Naive thymus-derived CD8-positive, alpha-beta T cell (primary cell): ENCODE measurements around the gene FBXL17. TPM values are rescaled to one million over a fixed set of nuclear protein-coding genes. Genes with fewer than 3 reads are reported as not detected.
"Not testable (repeated sequence)": the region's sequence is repeated elsewhere in the genome, so short reads cannot be mapped to it uniquely, and the experiment has no call there.

Source experiments
- ATAC-seq, 2 donors: fragments of 150-1000 bp; cut with Tn5 transposase in 1 of 2; sonication (Bioruptor Pico), chemical (Tn5 transposase) in 1 of 2; 1 replicate in 1 of 2; 2 replicates in 1 of 2; pipeline ENCODE4 v1.10.0; 2021; ENCODE audit warnings: mild to moderate bottlenecking in 2 of 2, moderate library complexity in 2 of 2
- POLR2A ChIA-PET: fragments of 350-600 bp; sonication (Branson Sonifier 250); formaldehyde crosslinking; loops from one replicate; lab custom pipeline; 2021; ENCODE audit warnings: antibody characterized with exemption; lab: Charles Lee
- DNase-seq, 10 donors: peaks; one replicate each; pipeline versions ENCODE4 v3.0.0 to v3.0.0-alpha.2; 2020 to 2022
- H3K27ac Mint-ChIP-seq, 10 donors: one replicate each; pipeline ENCODE4 v1.8.0; 2020 to 2022; ENCODE audit warnings: mild to moderate bottlenecking in 10 of 10, mixed read lengths in 10 of 10, moderate library complexity in 4 of 10, inconsistent platforms in 1 of 10
- H3K27me3 Mint-ChIP-seq, 5 donors: one replicate each; pipeline ENCODE4 v1.8.0; 2021 to 2022; ENCODE audit warnings: mixed read lengths in 5 of 5
- H3K36me3 Mint-ChIP-seq, 3 donors: one replicate each; pipeline ENCODE4 v1.8.0; 2020 to 2022; ENCODE audit warnings: mixed read lengths in 3 of 3, mild to moderate bottlenecking in 2 of 3, inconsistent platforms in 1 of 3
- H3K4me1 Mint-ChIP-seq, 4 donors: one replicate each; pipeline ENCODE4 v1.8.0; 2021 to 2022; ENCODE audit warnings: mixed read lengths in 4 of 4
- H3K4me3 Mint-ChIP-seq, 10 donors: one replicate each; pipeline ENCODE4 v1.8.0; 2020 to 2022; ENCODE audit warnings: mild to moderate bottlenecking in 10 of 10, mixed read lengths in 10 of 10, moderate library complexity in 6 of 10, inconsistent platforms in 1 of 10
- H3K9me3 Mint-ChIP-seq, 9 donors: one replicate each; pipeline ENCODE4 v1.8.0; 2020 to 2022; ENCODE audit warnings: mixed read lengths in 9 of 9, mild to moderate bottlenecking in 3 of 9, inconsistent platforms in 1 of 9, moderate library complexity in 1 of 9
- polyA plus RNA-seq, 3 donors: library from polyadenylated mRNA; unstranded; fragments of 300-500 nt; fragmentation: Illumina TruSeq; gene quantifications; one replicate each; pipeline ENCODE4 v1.2.3, GENCODE V29; 2021
- total RNA-seq, 8 experiments: library from RNA in 2 of 8; stranded (reverse) in 2 of 8; gene quantifications; one replicate each; pipeline ENCODE4 v1.2.3 and lab custom pipeline; 2021 to 2026

The FBXL17 gene
- total RNA-seq (10 to 100 TPM; 13.6 to 25.1 TPM), polyA plus RNA-seq (1 to 10 TPM; 4.6 to 5.0 (median 4.9) TPM), total RNA-seq (lab: John Stamatoyannopoulos, UW) (14.0 to 34.9 (median 32.5) reads per million in 6 experiments)

DNA sequence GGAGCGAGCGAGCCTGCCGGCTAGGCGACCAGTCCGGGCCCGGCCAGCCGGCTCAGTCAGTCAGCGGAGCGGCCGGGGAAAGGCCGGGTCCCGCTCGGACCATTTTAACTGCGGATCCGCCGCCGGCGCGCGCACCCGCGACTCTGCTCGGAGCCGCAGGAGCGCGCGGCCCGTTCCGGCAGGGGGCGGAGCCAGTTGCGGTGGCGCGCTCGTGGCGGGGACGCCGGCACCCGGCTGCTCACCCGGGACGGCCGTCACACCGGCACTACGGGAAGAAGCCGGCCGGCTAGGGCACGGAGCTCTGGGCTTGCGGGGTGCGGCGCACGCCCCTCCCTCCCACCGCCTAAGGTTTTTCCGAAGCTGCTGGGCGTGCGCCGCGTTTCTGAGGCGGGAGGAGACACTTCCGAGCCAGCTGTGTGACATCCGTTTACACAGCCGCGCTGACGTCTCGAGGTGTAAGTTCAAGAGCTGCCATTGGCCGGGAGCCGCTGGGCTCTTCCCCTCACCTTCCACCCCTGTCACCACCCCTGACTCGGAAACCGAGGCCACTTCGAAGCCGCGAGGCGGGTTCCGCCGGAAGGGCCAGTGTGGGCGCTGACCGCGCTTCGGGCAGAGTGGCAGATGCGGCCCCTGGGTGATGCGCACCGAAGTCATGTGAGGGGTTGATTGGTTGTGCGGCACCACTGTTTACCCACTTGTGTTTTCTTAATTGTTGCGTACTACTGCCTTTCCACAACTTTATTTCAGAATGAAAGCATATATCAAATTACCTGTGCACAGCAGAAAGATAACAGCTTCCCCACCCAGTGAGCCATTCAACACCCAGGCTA is at the start of gene FBXL17:
FBXL17 (minus strand) TSS at position 145 of the 830 bp plus-strand sequence.
- Mint-ChIP-seq H3K27ac (peak within 1 kb of the TSS; percentile 93 to 98 (median 96)), H3K4me3 (peak within 1 kb of the TSS; percentile 86 to 98 (median 92)), H3K36me3 (peaks cover 5 to 8% (median 6%) of the 10 kb centered on the region in 3 donors), H3K4me1 (peaks cover 22 to 47% (median 40%) of the 10 kb centered on the region in 4 donors), H3K27me3 (no peaks in the 10 kb centered on the region), H3K9me3 (peaks cover 0 to 6% (median 4%) of the 10 kb centered on the region in 9 donors)
- peak; percentile 68 to 78 for ATAC-seq
- peak; percentile 78 to 96 (median 92) for DNase-seq
- POLR2A ChIA-PET: interaction anchor here (0.8 to 3.5 kb wide), 6 partner anchors 10 to 1308 kb away, joined by 3 to 34 read pairs (median 8); partner anchors contain the start of genes FER, MAN2A1 and PJA2

DNA sequence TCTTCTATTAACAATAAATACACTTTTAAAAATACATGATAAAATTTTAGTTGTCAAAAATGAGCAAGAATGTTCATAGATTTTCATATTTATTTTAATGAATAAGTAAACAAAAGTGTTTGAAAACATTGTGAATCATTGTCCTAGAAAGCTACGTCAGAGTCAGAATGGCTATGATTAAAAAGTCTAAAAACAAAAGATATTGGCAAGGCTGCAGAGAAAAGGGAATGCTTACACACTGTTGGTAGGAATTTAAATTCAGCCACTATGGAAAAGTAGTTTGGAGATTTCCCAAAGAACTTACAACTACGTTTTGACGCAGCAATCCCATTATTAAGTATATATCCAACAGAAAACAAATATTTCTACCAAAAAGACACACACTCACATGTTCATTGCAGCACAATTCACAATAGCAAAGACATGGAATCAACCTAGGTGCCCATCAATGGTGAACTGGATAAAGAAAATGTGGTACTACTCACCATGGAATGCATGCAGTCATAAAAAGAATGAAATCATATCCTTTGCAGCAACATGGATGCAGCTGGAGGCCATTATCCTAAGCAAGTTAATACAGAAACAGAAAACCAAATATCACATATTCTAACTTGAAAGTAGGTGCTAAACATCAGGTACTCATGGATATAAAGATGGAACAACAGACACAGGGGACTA is 49.2 kb upstream of the FBXL17 start:
- POLR2A ChIA-PET: no interaction called here
- Mint-ChIP-seq H3K9me3 (peaks cover 0 to 8% (median 0%) of the 10 kb centered on the region in 9 donors), H3K27me3 (peaks cover 8 to 22% (median 15%) of the 10 kb centered on the region in 5 donors), H3K4me1 (peaks cover 0 to 4% (median 0%) of the 10 kb centered on the region in 4 donors), H3K36me3 (peaks cover 0 to 13% (median 3%) of the 10 kb centered on the region in 3 donors), H3K27ac (no peak overlapping the region), H3K4me3 (no peak overlapping the region)
- ATAC-seq (no peak), DNase-seq (no peak)

- ATAC-seq (no peak), DNase-seq (no peak)
- peaks cover 1 to 26% (median 16%) of the 10 kb centered on the region in 5 donors for H3K27me3 Mint-ChIP-seq
- H3K4me1 Mint-ChIP-seq: no peaks in the 10 kb centered on the region
- peaks cover 0 to 11% (median 5%) of the 10 kb centered on the region in 9 donors for H3K9me3 Mint-ChIP-seq
- H3K4me3 Mint-ChIP-seq: no peak overlapping the region
- POLR2A ChIA-PET: no interaction called here
- no peak overlapping the region for H3K27ac Mint-ChIP-seq
- peaks cover 0 to 18% (median 3%) of the 10 kb centered on the region in 3 donors for H3K36me3 Mint-ChIP-seq
These were observed 39.8 kb upstream of the FBXL17 start for GRCh38 chr5:108421713-108422112.

DNA sequence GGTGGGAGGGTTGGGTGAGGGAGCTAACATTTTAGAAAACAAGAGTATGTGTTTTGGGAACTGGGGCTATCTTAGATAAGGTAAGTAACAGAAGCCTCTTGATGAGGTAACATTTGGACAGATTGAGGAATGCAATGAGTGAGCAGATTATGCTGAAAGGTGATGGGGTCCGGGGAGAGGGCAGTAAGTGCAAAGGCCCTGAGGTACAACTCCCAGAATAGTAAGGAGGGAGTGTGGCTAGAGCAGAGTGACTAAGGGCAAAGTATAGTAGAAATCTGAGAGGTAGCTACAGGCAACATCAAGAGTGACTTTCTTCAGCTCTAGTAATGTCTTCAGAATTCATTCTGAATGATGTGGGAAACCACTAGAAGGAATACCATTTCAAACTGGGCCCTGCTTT is 38.9 kb upstream of the FBXL17 start:
- no peak overlapping the region for H3K4me3 Mint-ChIP-seq
- peaks cover 1 to 19% (median 17%) of the 10 kb centered on the region in 5 donors for H3K27me3 Mint-ChIP-seq
- peaks cover 0 to 11% (median 5%) of the 10 kb centered on the region in 3 donors for H3K36me3 Mint-ChIP-seq
- POLR2A ChIA-PET: no interaction called here
- ATAC-seq: no peak
- H3K9me3 Mint-ChIP-seq: peaks cover 0 to 11% (median 7%) of the 10 kb centered on the region in 9 donors
- no peak for DNase-seq
- no peak overlapping the region for H3K27ac Mint-ChIP-seq
- no peaks in the 10 kb centered on the region for H3K4me1 Mint-ChIP-seq

DNA sequence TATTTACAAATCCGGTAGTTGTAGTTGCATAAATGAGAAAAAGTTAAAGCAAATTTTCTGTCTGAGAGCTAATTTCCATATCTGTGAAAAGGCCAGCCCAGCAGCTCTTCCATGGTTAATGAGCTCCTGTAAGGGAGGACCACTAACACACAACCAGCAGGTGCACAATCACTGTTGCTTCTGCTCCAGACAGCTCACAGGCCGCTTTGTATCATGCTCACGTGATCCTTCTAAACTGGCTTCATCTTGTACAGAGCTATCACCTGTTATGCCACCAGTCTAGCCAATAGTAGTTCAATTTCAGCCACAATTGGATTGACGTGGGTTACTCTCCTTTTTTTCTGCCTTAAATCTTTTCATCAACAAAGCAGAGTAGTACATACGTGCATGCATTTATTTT is 38.3 kb upstream of the FBXL17 start:
- ATAC-seq: no peak
- H3K9me3 Mint-ChIP-seq: peaks cover 0 to 11% (median 7%) of the 10 kb centered on the region in 9 donors
- no peak overlapping the region for H3K4me3 Mint-ChIP-seq
- peaks cover 0 to 11% (median 5%) of the 10 kb centered on the region in 3 donors for H3K36me3 Mint-ChIP-seq
- POLR2A ChIA-PET: no interaction called here
- H3K27me3 Mint-ChIP-seq: peaks cover 1 to 20% (median 11%) of the 10 kb centered on the region in 5 donors
- no peak overlapping the region for H3K27ac Mint-ChIP-seq
- no peaks in the 10 kb centered on the region for H3K4me1 Mint-ChIP-seq
- DNase-seq: no peak

DNA sequence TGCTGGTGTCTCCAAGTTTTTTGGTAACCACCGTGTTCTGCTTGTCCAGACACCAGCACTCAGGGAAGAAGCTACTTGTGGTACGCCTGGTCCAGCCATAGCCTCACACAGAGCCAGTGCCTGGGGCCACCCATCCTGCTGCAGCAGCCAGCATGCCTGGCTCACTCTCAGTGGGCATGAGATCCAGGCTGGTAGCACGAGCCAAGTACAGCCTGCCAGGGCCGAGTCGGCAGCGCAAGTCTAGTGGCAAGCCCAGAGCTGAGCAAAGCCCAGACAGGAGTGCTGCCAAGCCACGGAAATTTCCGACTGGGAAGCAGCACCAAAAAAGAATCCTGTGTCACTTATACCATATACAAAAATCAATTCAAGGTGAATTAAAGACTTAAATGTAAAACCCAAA is 36.3 kb upstream of the FBXL17 start:
- POLR2A ChIA-PET: no interaction called here
- no peak for DNase-seq
- Mint-ChIP-seq H3K4me3 (no peak overlapping the region), H3K27me3 (peaks cover 5 to 19% (median 10%) of the 10 kb centered on the region in 5 donors), H3K27ac (no peak overlapping the region), H3K36me3 (peaks cover 0 to 11% (median 5%) of the 10 kb centered on the region in 3 donors), H3K9me3 (peaks cover 0 to 11% (median 2%) of the 10 kb centered on the region in 9 donors), H3K4me1 (no peaks in the 10 kb centered on the region)
- ATAC-seq: no peak

DNA sequence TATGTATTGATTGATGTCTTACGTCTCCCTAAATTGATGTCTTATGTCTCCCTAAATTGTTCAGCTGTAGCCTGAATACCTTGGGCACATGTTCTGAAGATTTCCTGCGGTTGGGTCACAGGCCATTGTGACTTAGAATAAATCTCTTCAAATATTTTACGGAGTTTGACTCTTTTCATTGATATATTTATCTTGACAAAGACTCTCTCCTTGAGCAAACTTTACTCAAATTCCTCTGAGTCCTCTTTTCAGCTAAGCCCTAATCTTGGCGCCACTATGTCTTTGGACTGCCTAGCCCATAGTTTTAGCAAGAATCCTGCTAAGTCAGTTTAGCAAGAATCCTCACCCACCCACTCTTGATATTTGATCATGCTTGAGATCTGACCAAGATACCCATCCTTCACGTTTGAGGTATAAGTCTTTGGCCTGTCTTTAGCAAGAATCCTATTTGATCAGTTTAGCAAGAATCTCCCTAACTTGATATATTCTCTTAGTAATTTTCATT is 35.3 kb upstream of the FBXL17 start:
- Mint-ChIP-seq H3K9me3 (peaks cover 0 to 11% (median 2%) of the 10 kb centered on the region in 9 donors), H3K36me3 (peaks cover 0 to 11% (median 5%) of the 10 kb centered on the region in 3 donors), H3K4me3 (no peak overlapping the region), H3K27me3 (peaks cover 5 to 19% (median 10%) of the 10 kb centered on the region in 5 donors), H3K4me1 (no peaks in the 10 kb centered on the region), H3K27ac (no peak overlapping the region)
- POLR2A ChIA-PET: no interaction called here
- no peak for DNase-seq
- no peak for ATAC-seq

- DNase-seq (no peak), ATAC-seq (no peak)
- Mint-ChIP-seq H3K4me3 (no peak overlapping the region), H3K9me3 (peaks cover 0 to 11% (median 2%) of the 10 kb centered on the region in 9 donors), H3K27ac (no peak overlapping the region), H3K36me3 (peaks cover 0 to 11% (median 5%) of the 10 kb centered on the region in 3 donors), H3K27me3 (peaks cover 5 to 19% (median 10%) of the 10 kb centered on the region in 5 donors), H3K4me1 (no peaks in the 10 kb centered on the region)
- POLR2A ChIA-PET: no interaction called here
These were observed 33.8 kb upstream of the FBXL17 start for GRCh38 chr5:108415726-108416125.

DNA sequence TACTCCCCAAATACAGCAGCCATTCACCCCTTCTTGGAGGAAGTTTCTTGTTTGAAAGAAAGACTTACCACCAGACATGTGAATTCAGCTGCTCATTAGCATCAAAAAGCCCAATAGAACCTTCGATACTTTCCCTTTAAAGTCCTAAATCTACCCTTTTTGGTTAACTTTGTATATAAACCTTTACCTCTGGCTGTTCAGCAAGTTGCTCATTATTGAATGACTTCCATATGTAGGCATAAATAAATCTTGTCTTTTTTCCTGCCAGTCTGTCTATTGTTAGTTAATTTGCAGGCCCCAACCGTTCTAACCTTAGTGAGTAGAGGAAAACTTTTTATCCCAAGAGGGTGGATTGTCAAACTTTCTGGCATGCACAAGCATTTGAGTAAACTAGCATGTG is 27.9 kb upstream of the FBXL17 start:
- ATAC-seq (no peak), DNase-seq (no peak)
- POLR2A ChIA-PET: no interaction called here
- no peaks in the 10 kb centered on the region for H3K36me3 Mint-ChIP-seq
- no peak overlapping the region for H3K27ac Mint-ChIP-seq
- H3K9me3 Mint-ChIP-seq: peaks cover 0 to 8% (median 3%) of the 10 kb centered on the region in 9 donors
- peaks cover 0 to 10% (median 1%) of the 10 kb centered on the region in 5 donors for H3K27me3 Mint-ChIP-seq
- no peak overlapping the region for H3K4me3 Mint-ChIP-seq
- H3K4me1 Mint-ChIP-seq: no peaks in the 10 kb centered on the region

GRCh38 chr5:108405201-108405600 is 23.3 kb upstream of the FBXL17 start:
- POLR2A ChIA-PET: not testable (repeated sequence)

DNA sequence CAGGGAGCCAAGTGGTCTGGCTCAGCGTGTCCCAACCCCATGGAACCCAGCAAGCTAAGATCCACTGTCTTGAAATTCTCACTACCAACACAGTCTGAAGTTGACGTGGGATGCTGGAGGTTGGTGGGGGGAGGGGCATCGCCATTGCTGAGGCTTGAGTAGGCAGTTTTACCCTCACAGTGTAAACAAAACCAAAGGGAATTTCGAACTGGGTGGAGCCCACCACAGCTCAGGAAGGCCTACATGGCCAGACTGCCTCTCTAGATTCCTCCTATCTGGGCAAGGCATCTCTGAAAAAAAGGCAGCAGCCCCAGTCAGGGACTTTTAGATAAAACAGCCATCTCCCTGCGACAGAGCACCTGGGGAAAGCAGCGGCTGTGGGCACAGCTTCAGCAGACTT is 17.1 kb upstream of the FBXL17 start:
- H3K27me3 Mint-ChIP-seq: peaks cover 14 to 45% (median 19%) of the 10 kb centered on the region in 5 donors

More at GRCh38 chr5:108405201-108405600, 23.3 kb upstream of the FBXL17 start:
- H3K4me1 Mint-ChIP-seq, ATAC-seq, DNase-seq, H3K36me3 Mint-ChIP-seq, H3K4me3 Mint-ChIP-seq, H3K27ac Mint-ChIP-seq: not testable (repeated sequence)
- Mint-ChIP-seq H3K27me3 (peaks cover 14 to 41% (median 19%) of the 10 kb centered on the region in 5 donors), H3K9me3 (peaks cover 0 to 32% (median 15%) of the 10 kb centered on the region in 9 donors)

DNA sequence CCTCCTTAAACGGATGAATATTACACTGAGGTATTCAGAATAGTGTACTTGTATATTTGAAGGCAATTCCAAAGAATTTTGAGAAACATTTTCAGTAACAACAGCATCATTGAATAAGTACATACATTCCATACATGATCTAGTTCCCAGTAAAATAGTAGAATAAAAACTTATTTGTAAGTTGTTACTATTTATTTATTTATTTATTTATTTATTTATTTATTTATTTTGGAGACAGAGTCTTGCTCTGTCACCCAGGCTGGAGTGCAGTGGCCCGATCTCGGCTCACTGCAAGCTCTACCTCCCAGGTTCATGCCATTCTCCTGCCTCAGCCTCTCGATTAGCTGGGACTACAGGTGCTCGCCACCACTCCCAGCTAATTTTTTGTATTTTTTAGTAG is 14.9 kb upstream of the FBXL17 start:
- Mint-ChIP-seq H3K27me3 (peaks cover under 1 to 24% (median 8%) of the 10 kb centered on the region in 5 donors), H3K9me3 (peaks cover 0 to 11% (median 4%) of the 10 kb centered on the region in 9 donors)
- DNase-seq, H3K4me3 Mint-ChIP-seq, ATAC-seq, H3K4me1 Mint-ChIP-seq, POLR2A ChIA-PET, H3K36me3 Mint-ChIP-seq, H3K27ac Mint-ChIP-seq: not testable (repeated sequence)

More for the DNA sequence above, 17.1 kb upstream of the FBXL17 start:
- peaks cover 0 to 3% (median 2%) of the 10 kb centered on the region in 3 donors for H3K36me3 Mint-ChIP-seq
- peaks cover 0 to 2% (median 0%) of the 10 kb centered on the region in 4 donors for H3K4me1 Mint-ChIP-seq
- DNase-seq (no peak), ATAC-seq (no peak)
- peaks cover 0 to 22% (median 10%) of the 10 kb centered on the region in 9 donors for H3K9me3 Mint-ChIP-seq
- POLR2A ChIA-PET: no interaction called here
- H3K27ac Mint-ChIP-seq: no peak overlapping the region
- H3K4me3 Mint-ChIP-seq: no peak overlapping the region
